Measurements from ENCODE around the gene NKAIN2.

DNA sequence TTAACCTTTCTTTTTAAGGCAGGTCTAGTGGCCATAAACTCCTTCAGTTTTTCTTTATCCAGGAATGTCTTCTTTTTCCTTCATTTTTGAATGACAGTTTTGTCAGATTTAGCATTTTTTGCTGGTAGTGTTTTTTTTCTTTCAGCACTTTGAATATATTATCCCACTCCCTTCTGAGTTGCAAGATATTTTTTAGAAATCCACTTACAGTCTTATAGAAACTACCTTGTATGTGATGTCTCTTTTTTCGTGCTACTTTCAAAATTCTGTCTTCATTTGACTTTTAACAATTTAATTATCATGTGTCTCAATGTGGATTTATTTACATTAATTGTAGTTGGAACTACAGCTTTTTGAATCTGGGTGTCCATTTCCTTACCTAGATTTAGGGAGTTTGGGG, 874.2 kb downstream of the NKAIN2 start:
- TF ChIP-seq, protein P1, sequence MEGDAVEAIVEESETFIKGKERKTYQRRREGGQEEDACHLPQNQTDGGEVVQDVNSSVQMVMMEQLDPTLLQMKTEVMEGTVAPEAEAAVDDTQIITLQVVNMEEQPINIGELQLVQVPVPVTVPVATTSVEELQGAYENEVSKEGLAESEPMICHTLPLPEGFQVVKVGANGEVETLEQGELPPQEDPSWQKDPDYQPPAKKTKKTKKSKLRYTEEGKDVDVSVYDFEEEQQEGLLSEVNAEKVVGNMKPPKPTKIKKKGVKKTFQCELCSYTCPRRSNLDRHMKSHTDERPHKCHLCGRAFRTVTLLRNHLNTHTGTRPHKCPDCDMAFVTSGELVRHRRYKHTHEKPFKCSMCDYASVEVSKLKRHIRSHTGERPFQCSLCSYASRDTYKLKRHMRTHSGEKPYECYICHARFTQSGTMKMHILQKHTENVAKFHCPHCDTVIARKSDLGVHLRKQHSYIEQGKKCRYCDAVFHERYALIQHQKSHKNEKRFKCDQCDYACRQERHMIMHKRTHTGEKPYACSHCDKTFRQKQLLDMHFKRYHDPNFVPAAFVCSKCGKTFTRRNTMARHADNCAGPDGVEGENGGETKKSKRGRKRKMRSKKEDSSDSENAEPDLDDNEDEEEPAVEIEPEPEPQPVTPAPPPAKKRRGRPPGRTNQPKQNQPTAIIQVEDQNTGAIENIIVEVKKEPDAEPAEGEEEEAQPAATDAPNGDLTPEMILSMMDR (conservative IDR thresholded peaks at IDR 0.05), result no peak
- TF ChIP-seq ZFX (IDR thresholded peaks at IDR 0.05), result no peak

Measured in C4-2B (cell line).